HG02884 (cell line): ENCODE results near the gene VEGFB.

Experiments used
- ATAC-seq: cut with Tn5 transposase; IDR thresholded peaks from one replicate; pipeline ENCODE4 v1.9.1; 2021; ENCODE audit warnings: mild to moderate bottlenecking, moderate library complexity; ENCODE audit not compliant: unreplicated experiment

VEGFB gene

DNA sequence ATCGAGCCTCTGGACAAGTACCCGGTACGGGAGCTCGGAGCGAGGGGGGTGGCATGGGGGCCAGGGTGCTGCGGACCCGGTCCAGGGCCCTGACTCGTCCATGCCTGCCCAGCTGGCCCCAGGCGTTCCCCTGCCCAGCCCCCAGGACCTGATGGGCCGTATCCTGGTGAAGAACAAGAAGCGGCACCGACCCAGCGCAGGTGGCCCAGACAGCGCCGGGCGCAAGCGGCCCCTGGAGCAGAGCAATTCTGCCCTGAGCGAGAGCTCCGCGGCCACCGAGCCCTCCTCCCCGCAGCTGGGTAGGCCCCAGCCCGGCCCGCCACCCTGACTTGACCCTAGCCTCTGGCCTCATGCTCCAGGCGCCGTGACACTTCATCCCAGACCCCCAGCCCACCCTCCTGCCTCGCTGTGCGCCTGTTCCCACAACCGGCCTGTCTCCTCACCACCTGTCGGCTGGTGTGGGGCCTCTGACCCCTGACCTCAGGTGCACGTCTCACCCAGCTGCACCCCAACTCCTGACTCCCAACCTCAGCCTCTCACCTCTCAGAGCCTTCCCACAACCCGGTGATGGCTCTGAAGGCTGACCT lies 24.7 kb downstream of the VEGFB start:
- ATAC-seq: no peak

DNA sequence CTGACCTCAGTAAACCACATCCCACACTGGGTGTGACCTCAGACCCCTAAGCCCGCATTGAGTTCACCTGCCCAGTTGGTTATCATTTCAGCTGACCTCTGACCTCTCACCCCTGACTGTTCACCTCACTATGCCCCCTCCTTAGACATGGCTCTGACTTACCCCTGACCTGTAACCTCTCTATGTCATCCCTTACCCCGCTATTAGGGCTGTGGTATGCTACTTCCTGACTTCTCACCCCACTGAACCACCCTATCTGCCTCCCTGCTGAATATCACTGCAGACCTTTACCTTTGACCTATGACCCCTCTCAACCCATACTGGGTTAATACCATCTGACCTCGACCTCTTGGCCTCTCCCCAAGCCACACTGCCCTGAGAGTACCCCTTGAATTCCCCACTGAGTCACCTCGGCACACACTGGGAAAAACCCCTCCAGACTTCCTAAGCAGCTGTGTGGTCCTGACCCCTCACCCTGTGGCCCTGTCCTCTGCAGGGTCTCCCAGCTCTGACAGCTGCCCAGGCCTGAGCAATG lies 25.2 kb downstream of the VEGFB start:
- ATAC-seq: no peak

GRCh38 chr11:64260147-64260708 lies 25.8 kb downstream of the VEGFB start:
- no peak for ATAC-seq

GRCh38 chr11:64261556-64262080 lies 27.2 kb downstream of the VEGFB start:
- ATAC-seq: no peak

- no peak for ATAC-seq
Observed at GRCh38 chr11:64262271-64263002, 28.1 kb downstream of the VEGFB start.

DNA sequence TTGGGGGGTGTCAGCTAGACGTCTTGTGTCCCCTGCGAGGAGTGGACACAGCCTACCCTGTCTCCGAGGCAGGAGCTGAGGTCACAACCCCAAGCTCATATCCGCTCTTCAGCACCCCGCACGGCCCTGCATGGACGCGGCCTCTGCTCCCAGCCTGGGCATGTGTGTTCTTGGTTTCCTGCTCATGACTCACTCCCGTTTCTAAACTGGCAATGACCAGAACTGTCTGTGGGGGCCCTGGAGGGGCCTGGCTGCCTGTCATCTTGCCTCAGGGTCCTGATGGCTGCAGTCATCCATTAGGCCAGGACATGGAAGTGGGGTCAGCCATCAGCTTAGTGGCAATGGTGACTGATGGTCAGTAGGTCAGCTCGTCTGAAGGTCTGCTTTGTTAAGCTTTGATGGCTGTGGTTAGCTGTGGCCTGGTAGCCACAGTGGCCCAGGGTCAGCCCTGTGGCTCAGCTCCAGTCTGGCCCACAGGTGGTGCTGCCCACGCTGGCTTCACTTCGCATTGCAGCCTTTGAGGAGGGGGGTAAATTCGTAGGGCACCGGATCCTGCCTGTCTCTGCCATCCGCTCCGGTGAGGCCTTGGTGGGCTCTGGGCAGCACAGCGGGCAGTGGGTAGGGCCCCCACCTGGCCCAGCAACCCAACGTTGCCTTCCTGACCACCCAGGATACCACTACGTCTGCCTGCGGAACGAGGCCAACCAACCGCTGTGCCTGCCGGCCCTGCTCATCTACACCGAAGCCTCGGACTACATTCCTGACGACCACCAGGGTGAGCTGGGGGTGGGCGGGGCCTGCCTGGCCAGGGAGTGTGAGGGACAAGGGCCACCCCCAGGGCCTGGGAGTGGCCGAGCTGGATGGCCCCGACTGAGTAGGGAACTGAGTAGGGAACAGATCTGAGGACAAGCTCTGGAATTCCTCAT lies 28.9 kb downstream of the VEGFB start:
- no peak for ATAC-seq

DNA sequence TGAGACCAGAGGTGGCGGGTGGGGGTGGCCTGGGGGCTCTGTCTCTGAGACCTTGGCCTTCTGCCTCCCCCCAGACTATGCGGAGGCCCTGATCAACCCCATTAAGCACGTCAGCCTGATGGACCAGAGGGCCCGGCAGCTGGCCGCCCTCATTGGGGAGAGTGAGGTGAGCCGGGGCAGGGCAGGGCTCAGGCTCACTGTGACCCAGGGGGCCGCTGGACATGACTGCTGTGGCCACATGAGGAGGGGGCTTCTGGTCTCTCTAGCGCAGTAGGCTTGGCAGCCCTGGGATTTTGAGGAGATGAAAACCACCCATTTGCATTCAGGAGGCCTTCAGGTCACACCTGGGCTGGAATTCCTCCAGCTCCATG lies 29.5 kb downstream of the VEGFB start:
- ATAC-seq: no peak

- ATAC-seq: no peak
Observed at GRCh38 chr11:64264371-64264852, 30.0 kb downstream of the VEGFB start.

DNA sequence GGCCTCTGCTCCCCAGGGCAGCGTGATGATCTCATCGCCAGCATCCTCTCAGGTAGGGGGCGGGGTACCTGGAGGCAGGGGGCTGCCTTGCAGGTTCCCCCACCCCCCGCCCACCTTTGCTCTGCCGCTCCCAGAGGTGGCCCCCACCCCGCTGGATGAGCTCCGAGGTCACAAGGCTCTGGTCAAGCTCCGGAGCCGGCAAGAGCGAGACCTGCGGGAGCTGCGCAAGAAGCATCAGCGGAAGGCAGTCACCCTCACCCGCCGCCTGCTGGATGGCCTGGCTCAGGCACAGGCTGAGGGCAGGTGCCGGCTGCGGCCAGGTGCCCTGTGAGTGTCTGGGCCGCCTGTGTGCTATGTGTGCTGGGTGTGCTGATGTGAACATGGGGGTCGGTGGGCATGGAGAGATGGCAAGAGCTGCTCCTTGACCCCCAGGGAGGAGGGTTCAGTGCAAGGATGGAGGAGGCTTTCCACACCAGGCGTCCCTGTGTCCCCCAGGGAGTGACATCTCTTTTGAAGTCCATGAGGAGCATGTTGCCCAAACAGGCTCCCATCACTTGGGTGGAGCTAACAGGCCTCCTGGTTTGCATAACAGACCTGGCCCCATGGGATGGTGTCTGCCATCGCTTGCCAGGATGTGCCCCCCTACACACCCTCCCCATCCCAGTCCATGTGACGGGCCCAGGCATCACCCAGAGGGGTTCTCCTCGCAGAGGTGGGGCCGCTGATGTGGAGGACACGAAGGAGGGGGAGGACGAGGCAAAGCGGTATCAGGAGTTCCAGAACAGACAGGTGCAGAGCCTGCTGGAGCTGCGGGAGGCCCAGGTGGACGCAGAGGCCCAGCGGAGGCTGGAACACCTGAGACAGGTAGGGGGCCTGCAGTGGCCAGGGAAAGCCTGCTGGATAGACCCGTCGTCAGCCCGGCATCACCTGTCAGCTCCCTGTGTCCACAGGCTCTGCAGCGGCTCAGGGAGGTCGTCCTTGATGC lies 31.1 kb downstream of the VEGFB start:
- no peak for ATAC-seq

GRCh38 chr11:64266339-64266738 lies 32.0 kb downstream of the VEGFB start:
- ATAC-seq: no peak

GRCh38 chr11:64267207-64267945 lies 33.0 kb downstream of the VEGFB start:
- ATAC-seq: no peak

GRCh38 chr11:64268025-64268892 lies 33.9 kb downstream of the VEGFB start:
- no peak for ATAC-seq

GRCh38 chr11:64268893-64269539 lies 34.6 kb downstream of the VEGFB start:
- ATAC-seq: no peak

DNA sequence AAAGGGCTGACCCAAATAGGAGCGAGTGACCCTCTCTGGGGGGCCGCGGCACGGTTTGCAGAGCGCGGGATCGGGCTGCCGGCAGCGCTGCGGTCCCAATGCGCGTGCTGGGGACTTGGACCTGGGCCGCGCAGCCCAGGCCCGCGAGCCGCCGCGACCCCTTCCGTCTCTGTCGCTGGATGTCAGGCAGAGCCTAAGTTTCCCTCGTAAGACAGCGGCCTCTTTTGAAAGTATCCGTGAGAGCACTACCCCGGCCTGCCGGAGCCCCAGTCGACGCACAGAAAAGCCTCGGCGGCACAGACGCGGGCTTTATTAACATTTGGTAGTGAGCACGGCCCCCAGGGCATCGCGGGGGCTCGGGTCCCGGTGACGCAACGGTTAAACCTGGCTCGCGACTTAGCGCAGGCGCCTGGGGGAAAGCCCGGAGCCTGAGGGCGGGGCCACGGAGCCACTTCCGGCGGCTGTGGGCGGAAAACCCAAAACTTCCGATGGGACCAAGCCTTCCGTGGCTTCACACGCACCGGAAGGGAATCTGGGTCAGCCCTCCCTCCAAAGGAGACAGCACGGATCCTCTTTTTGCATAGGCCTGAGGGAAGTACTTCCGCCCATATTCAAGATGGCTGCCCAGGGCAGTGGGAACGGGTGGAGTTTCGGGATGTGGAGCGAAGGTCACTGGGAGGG lies 35.3 kb downstream of the VEGFB start:
- peak; percentile 60 for ATAC-seq

DNA sequence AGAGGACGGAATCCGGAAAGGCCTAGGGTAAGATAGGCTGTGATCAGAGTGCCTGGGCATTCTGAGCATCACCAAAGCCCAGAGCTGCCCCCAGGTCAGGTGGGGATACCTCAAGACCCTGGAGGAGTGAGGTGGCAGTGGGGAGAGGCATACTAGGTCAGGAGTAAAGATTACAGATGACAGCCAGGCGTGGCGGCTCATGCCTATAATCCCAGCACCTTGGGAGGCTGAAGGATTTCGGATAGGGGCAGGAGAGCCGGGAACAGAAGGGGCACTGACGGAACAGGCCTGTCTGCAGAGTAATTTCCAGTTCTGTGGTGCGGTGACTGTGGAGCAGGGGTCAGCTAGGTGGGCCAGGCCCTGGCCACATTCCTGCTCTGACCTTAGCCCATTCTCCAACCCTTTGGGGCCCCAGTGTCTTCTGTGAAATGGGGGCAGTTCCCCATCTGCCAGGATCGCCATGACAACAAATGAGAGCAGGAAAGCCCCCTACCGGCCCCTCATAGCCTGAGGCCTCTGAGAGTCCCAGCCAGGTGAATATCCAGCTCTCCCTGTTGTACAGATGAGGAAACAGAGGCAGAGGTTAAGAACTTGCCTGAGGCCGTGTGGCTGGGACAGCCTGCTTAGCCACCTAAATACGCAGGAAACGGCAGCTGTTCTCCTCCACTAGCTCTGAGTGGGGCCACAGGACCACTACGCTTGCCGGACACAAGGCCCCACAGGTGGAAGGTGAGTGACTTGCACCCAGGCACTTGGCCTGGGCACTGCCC lies 40.8 kb downstream of the VEGFB start:
- no peak for ATAC-seq

DNA sequence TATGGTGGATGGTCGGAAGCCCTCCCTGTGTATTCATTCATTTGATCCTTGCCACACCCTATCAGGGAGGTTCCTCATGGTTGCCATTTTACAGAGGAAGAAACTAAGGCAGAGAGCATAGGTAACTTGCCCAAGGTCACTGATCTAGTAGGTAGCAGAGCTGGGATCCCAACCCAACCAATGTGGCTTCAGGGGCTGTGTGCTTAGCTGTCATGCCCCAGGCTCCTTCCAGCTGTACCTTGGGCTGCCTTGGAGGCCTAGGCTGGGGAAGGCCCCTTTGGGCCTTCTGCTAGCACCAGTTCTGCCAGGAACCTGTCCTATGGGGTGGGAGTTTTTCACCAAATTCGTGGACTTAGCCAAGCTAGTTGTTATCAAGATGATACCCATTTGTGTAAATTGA lies 41.5 kb downstream of the VEGFB start:
- no peak for ATAC-seq
